DMS53 treated with DMSO at 0.1 percent for 48 hours (cell line): ENCODE results near the gene DAB2.

Experiments used
- DNase-seq: peaks from one replicate; lab custom pipeline; 2025; ENCODE audit not compliant: unreplicated experiment; lab: John Stamatoyannopoulos, UW

DAB2 gene

GRCh38 chr5:39390945-39391344 lies 33.8 kb downstream of the DAB2 start:
- no peak for DNase-seq

DNA sequence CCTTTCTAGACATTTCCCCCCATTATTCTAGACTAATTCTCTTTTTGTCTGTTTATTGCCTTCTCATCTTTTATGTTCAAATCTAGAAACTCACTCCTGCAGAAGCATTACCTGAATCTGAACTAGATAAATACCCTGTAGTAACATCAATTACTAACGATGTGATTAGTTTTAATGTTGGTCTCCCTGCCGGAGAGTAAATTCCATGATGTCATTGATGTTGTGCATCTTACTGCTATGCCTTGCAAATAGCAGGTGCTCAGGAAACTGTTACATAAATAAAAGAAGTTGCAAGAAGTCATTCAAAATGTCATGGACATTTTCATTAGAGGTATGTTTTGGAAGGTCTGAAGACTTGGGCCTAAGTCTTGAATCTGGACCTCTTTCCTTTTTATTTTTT lies 37.5 kb downstream of the DAB2 start:
- no peak for DNase-seq

DNA sequence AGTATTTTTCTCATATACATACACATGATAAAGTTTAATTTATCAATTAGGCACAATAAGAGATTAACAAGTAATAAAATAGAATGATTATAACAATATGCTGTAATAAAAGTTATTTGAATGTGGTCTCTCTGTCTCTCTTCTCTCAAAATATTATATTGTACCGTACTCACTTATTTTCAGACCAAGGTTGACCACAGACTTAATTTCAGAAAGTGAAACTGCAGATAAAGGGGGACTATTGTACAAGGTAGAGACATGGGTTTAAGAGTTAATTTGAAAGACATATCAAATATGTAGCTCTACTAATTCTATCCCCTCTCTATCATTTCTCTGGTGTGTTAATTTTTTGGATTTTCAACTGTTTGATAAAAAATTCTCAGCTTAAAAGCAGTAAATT lies 40.5 kb downstream of the DAB2 start:
- no peak for DNase-seq

DNA sequence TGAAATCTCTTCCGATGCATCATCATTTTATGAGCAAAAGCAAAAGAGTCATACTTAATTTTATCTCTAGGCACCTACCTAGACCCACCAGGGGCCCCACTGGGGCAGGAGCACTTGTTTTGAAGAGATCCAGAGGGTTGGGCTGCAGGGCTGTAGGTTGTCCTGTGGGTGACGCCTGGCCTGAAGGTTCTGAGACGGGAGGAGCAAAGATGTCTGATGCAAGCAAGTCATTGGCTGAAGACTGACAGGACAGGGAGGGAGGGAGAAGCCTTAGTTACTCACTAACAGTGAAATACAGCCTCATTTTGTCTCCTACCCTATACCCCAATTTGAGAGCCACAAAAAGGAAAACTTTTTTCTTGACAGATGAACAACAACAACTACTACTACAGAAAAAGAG lies 43.4 kb downstream of the DAB2 start:
- no peak for DNase-seq

- DNase-seq = no peak
Measured at GRCh38 chr5:39379693-39380092, 45.1 kb downstream of the DAB2 start.

DNA sequence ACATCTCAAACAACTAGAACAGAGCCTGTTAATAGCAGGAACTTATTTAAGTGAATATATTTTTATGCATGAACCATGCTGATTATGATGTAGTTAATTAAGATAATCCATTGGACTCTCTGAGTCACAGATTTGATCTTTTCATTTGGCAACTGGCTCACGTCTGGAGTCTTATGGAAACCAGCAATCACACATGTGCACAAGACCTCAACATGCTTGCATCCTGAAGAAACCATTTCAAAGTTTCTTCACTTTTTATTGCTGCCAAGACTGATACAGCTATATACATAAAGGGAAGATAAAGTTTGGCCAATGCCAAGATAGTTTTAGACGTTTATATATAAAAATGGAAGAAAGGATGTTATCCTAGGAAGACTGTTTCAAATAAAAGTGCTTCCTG lies 47.2 kb downstream of the DAB2 start:
- no peak for DNase-seq

- peak; percentile 50 for DNase-seq
Measured at GRCh38 chr5:39376293-39376714, 48.5 kb downstream of the DAB2 start.

- no peak for DNase-seq
Measured at GRCh38 chr5:39373791-39374190, 51.0 kb downstream of the DAB2 start.

- no peak for DNase-seq
Measured at GRCh38 chr5:39371367-39371635, 53.5 kb downstream of the DAB2 start.

GRCh38 chr5:39370555-39371366 lies 54.0 kb downstream of the DAB2 start:
- DNase-seq = peak; percentile 35

GRCh38 chr5:39369123-39369815 lies 55.5 kb downstream of the DAB2 start:
- no peak for DNase-seq

DNA sequence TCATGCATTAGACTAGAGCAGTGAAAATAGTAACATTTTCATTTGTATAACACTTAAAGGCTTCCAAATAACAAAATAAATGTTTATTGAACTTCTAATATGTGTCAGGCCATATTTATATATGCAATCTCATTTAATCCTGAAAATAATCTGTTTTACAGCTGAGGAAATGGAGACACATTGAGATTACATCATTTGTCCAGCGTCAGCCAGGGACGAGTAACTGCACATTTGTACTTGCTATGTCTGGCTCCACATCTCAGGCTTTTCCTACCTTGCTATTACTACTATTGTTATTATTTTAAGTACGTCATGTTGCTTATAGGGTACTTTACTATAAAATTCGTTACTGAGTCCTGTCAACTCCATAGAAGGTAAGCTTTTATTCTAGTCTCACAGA lies 56.7 kb downstream of the DAB2 start:
- no peak for DNase-seq

DNA sequence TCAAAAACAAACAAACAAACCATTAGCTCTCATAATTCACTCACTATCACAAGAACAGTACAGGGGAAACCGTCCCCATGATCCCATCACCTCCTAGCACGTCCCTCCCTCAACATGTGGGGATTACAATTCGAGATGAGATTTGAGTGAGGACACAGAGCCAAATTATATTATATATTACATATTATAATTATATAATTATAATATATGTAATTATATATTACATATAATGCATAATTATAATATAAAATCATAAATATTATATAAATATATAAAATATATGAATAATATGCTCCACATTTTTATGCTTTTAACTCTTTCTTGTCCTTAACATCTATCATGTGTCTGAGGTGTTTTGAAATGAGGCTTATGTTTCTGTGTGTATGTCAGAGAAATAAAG lies 57.1 kb downstream of the DAB2 start:
- DNase-seq = no peak

- no peak for DNase-seq
Measured at GRCh38 chr5:39364367-39364766, 60.4 kb downstream of the DAB2 start, which contains the start of gene C9. Gene C9, minus strand, starts transcription at chr5:39364495. Its CDS starts 31 bp downstream, at chr5:39364464.

DNA sequence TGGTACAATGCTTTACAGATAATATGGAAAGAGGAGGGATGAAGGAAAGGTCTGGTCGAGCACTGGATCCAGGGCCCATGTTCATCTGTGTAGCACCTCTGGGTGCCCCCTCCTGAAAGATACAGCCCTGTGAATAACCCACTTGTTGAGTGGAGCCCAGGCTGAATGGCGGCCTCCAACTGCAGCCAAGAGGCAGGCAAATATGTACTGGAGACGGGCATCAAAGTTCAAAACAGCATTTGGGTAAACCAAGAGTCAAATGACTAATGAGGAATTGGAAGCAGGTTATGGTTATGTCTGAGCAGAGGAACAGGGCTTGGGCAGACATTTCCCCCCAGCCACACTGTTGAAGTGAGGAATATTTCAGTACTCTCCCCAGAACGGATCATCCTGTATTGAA lies 61.6 kb downstream of the DAB2 start:
- no peak for DNase-seq

- DNase-seq = no peak
Measured at GRCh38 chr5:39362646-39363045, 62.1 kb downstream of the DAB2 start.

GRCh38 chr5:39361306-39361705 lies 63.5 kb downstream of the DAB2 start:
- DNase-seq = no peak

GRCh38 chr5:39360471-39361111 lies 64.2 kb downstream of the DAB2 start:
- no peak for DNase-seq

- DNase-seq = no peak
Measured at GRCh38 chr5:39356263-39356662, 68.5 kb downstream of the DAB2 start.

DNA sequence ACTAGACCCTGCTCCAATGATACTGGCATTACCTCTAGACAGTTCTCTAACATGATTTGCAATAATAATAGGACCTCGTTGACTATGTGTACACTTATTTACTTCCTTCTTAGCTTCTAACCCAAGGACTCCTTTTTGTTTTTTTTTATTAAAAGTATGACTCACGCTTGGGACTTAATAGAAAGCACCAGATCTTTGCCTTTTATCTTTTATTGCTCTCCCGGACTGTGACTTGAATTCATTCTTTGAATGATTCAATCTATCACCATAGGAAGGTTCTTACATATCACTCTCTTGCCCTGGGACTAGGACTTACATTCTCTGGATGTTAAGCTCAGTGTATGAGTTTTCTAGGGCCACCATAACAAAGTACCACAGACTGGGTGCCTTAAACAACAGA lies 69.5 kb downstream of the DAB2 start:
- DNase-seq = no peak

GRCh38 chr5:39353717-39354399 lies 70.9 kb downstream of the DAB2 start:
- no peak for DNase-seq

DNA sequence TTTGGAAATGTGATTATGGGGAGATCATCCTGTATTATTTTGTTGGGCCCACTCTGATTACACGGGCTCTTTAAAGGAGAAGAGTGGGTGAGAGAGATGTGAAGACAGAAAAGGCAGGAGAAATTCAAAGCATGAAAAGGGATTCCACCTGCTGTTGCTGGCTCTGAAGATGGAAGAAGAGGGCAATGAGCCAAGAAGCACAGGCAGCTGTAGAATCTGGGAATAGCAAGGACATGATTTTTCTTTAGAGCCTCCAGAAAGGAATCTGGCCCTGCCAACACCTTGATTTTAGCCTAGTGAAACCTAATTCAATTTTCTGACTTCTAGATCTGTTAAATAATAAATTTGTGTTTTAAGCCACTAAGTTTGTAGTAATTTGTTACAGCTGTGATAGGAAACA lies 71.8 kb downstream of the DAB2 start:
- DNase-seq = no peak
